RCC 7860 (cell line): ENCODE data around the gene HSPA6.
"Not testable (repeated sequence)": the region's sequence is repeated elsewhere in the genome, so short reads cannot be mapped to it uniquely, and the experiment has no call there.

ENCODE experiments used
- DNase-seq: peaks from one replicate; pipeline ENCODE4 v3.0.0-alpha.2; 2015; ENCODE audit warnings: low spot score
- FAIRE-seq: peaks from 2 replicates; lab custom pipeline; 2012; peaks lifted over from hg19 to GRCh38; lab: Jason Lieb, UNC

HSPA6 gene

DNA sequence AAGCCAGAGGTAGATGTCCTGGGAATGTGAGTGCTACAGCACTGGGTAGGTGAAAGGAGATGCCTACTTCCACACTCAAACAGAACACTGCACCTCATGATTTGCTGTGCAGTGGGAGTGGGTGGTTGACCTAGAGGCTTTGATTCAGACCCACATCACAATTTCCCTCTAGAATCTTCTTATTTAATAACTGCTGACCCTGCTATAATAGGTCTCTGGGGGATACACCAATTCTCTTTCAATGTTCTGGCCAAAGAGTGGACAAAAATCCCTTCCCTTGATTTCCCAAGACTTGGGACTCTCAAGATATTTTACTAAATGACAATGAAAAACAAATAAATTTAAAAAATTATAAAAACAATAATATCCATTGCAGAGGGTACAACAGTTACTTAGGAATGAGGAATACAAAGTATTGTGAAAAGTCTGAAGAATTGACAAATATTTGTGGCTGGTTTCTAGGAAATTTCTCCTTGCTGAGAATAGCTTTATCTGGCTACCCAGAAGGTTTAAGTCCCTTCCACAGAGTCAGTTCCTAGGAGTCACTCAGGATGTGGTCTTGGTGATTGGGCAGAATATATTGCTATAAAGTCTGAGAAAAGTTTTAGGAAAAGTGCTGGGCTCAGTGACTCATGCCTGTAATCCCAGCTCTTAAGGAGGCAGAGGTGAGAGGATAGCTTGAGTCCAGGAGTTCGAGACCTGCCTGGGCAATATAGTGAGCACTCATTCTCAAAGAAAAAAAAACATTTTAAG is 21.5 kb upstream of the HSPA6 start:
- DNase-seq (no peak), FAIRE-seq (no peak)

DNA sequence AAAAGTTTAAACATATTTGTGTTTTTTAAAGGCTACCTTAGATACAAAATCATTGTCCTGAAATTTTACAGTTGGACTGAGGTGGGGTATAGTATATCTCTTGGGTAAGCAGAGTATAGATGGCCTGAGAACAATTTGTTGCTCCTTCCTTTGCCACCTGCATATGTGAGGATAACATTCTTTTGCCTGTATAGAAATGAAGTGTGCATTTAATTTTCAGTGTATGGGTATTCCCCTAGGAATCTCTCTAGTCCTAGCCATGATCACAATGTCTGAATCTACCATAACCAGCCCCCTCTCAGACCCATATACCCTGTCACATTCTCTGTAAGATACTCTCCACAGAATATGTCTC is 21.0 kb upstream of the HSPA6 start:
- FAIRE-seq: no peak
- DNase-seq: no peak

DNA sequence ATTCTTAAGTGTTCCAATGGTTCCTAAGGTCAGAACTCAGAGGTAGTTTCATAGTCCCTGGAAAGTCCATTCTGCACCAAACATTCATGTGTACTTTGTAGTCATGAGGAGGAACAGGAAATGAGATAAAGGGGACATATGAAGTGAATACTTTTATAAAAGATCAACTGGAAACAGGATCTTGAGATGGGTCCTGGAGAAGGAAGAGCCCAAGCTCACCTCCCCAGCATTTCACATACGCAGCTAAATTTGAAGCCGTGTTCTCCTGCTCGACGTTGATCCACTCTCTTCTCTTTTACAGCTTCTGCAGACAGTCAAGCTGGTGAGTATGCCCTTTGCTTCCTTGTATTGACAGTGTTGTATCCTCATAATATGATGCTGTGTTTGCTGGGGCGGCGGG is 18.7 kb upstream of the HSPA6 start:
- no peak for FAIRE-seq

DNA sequence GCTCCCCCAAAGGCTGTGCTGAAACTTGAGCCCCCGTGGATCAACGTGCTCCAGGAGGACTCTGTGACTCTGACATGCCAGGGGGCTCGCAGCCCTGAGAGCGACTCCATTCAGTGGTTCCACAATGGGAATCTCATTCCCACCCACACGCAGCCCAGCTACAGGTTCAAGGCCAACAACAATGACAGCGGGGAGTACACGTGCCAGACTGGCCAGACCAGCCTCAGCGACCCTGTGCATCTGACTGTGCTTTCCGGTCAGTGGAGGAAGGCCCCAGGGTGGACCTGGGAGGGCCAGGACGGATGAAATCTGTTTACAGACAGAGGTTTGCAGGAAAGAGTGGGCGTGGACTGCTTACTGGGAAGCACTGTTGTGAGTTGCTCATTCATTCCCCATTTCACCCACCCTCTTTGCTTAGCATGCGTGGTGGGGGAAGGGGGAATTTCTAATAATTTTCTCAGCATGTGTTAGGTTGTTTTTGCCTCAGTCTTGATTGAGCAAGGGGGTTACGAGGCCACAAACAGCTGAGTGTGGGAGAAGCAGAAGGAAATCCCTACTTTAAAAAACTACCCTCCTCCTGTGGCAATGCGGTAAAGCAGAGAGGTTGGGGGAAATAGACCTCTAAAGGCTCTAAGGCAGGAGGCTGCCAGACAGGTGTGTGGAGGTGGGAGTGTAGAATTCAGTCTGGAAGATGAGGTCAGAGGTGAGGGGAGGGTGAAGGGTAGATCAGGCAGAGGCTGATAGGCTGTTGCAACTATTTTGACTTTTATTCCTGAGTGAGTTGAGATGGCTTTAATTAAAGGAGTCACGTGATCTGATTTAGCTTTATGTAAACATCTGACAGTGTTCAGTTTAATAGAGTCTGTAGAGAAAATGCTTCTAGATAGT is 17.8 kb upstream of the HSPA6 start:
- FAIRE-seq: no peak
- DNase-seq: no peak

More for the DNA sequence above, 18.7 kb upstream of the HSPA6 start:
- DNase-seq: no peak

DNA sequence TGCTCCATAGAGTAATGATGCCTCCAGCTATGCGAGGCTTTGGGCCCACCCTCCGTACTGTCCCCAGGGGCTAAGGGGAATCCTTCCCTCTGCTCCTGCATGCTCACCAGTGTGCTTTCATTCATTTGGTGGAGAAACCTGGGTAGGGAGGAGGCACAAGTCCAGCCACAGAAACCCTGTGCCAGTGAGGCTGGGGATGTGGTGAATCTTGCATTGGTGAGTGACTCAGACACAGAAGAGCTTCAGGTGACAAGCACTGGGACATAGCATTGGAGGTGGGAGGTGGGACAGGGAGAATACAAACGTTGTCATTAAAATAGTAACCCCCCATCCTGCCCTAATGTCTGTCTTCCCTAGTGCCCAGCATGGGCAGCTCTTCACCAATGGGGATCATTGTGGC is 13.9 kb upstream of the HSPA6 start:
- DNase-seq (no peak), FAIRE-seq (no peak)

DNA sequence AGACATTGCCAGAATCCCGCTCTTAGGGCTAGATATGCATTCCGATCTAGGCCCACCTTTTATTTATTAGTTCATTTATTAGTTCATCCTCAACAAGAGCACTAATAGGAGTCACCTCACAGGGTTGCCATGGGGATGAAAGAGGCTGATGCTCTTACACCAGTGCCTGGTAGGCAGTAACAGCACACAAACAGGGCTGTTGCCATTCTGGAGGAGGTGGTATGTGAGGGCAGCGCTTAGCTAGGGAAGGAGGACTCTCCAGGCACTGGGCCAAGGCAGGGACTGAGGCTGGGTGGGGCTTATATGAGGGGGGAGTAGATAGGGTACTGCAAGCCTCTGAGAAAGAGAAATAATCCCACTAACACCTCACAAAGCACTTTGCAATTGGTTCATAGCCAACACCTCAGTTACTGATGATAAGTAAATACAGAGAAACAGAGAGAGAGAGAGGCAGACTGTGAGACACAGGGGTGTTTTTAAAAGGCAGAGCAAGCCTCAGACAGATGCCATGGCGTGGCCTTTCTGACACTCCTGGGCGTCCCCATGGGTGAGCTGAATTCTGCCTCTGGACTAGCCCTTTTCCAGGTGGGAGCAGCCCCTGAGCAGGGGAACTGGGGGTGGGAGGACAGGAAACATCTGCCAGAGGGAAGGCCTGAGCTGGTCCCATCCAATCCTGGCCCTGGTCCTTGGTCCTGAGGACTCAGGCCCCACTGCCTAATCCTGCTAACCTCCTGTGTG is 13.2 kb upstream of the HSPA6 start:
- FAIRE-seq (no peak), DNase-seq (no peak)

DNA sequence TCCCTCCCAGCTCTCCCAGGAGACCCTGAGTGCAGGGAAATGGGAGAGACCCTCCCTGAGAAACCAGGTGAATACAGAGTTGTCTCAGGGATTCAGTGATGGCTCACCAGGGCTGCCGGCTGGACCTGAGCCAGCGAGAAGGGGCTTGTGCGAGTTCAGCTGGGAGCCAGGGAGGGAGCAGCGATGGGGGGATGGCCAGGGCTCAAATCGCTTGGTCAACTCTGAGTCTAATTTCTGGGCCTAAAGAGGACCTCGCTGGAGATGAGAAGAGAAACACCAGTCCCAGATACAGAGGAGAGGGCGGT is 12.6 kb upstream of the HSPA6 start:
- DNase-seq (no peak), FAIRE-seq (no peak)

DNA sequence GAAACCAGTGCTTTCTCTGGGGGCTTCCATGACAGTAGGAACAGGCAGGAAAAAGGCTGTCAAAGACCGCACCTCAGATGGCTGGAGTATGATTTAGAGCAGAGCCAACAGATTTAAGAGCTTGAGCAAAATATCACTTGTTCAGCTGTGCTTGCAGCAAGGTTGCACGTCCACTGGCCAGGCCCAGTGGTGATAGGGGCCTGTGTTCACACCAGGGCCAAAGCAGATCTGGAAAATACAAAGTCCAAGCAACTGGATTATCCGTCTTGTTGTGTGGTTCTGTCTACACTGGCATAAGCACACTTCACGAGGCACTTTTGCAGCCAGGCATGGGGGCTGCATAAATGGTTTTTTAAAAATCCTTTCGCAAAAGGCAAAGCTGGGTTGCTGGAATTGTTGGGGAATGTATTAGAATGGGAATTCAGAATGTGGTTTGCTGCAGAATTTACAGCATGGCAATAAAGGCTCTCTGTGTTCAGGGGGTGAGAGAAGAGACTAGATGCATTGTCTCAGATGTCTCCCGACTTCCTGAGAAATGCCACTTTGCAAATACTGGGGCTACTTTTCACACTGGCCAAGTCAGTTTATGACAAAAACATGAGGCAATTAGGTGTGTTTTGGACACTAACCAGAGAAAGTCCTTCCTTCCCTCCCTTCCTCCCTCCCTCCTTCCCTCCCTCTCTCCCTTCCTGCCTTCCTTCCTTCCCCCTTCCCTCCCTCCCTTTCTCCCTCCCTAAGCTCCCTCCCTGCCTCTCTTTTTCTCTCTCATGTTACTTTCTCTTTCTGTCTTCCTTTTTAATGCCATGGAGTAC is 11.5 kb upstream of the HSPA6 start:
- not testable (repeated sequence) for FAIRE-seq, DNase-seq

DNA sequence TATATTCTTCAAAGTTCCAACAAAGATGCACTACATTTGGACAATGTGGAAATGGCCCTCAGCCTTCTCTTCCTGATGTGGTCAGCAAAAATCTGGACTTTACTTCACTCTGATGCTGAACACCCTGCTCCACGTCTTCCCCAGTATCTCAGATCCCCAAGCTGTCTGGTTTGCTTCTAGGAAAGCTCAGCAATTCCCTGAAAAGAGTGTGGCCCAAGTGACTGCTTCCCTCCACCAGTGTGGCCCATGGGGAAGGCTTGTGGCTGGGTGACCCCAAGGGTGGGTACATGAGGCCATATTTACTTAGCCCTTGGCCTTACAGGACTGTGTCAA is 10.9 kb upstream of the HSPA6 start:
- FAIRE-seq, DNase-seq: not testable (repeated sequence)

DNA sequence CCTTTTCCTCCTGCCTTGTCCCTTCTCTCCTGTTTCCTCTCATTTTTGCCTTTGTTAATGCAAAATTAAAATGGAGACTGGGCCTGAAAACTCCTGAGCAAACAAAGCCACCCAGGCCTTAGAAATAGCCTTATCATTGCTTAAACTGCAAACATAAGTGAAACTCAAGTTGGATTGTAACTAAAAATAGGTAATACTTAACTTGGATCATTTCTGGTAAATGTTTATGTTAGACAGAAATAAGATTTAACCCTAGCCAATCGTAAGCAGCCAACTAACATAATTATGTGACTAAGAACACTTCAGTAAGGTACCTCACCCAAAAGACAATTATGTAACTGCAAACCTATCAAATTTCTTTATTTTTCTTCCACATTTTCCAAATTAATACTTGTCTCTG is 10.4 kb upstream of the HSPA6 start:
- not testable (repeated sequence) for FAIRE-seq, DNase-seq

DNA sequence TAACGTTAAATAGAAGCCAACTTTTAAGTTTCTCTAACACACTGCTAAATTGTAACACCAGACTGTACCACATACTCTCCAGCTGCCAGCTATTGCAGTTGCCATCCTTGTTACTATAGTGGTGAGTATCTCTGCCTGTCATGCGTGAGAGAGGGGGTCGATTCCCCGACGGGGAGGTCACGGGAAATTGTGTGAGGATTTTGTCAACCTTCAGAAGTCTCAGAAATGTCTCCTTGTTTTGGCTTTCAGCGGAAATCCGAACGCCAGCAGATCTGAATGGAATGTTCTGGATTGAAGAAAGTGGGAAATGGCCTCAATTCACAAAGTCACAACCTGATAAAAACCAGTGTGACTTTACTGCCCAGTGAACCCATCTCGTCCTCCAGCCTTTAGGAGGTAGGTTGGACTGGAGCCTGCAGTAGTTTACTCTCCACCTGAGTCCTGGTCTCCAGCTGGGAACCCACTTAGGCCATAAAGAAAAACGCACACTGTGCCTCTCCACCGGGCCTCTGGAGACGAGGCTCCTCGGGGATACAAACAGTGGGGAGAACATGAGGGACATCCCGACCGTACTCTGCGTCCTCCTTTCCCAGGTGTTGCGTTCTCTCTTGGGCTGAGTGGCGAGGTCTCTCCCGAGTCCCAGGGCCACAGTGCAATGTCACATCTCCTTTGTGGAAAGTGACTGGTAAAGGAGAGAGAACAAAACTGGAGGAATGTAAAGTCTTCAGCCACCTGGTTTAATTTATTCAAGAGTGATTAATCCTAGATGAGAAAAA is 1.1 kb upstream of the HSPA6 start:
- FAIRE-seq, DNase-seq: not testable (repeated sequence)

DNA sequence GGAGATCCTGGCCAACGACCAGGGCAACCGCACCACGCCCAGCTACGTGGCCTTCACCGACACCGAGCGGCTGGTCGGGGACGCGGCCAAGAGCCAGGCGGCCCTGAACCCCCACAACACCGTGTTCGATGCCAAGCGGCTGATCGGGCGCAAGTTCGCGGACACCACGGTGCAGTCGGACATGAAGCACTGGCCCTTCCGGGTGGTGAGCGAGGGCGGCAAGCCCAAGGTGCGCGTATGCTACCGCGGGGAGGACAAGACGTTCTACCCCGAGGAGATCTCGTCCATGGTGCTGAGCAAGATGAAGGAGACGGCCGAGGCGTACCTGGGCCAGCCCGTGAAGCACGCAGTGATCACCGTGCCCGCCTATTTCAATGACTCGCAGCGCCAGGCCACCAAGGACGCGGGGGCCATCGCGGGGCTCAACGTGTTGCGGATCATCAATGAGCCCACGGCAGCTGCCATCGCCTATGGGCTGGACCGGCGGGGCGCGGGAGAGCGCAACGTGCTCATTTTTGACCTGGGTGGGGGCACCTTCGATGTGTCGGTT is 477 bp downstream of the HSPA6 start:
- DNase-seq, FAIRE-seq: not testable (repeated sequence)

DNA sequence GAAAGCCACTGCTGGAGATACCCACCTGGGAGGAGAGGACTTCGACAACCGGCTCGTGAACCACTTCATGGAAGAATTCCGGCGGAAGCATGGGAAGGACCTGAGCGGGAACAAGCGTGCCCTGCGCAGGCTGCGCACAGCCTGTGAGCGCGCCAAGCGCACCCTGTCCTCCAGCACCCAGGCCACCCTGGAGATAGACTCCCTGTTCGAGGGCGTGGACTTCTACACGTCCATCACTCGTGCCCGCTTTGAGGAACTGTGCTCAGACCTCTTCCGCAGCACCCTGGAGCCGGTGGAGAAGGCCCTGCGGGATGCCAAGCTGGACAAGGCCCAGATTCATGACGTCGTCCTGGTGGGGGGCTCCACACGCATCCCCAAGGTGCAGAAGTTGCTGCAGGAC is 981 bp downstream of the HSPA6 start:
- not testable (repeated sequence) for DNase-seq, FAIRE-seq

DNA sequence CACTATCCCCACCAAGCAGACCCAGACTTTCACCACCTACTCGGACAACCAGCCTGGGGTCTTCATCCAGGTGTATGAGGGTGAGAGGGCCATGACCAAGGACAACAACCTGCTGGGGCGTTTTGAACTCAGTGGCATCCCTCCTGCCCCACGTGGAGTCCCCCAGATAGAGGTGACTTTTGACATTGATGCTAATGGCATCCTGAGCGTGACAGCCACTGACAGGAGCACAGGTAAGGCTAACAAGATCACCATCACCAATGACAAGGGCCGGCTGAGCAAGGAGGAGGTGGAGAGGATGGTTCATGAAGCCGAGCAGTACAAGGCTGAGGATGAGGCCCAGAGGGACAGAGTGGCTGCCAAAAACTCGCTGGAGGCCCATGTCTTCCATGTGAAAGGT is 1.6 kb downstream of the HSPA6 start:
- DNase-seq, FAIRE-seq: not testable (repeated sequence)

DNA sequence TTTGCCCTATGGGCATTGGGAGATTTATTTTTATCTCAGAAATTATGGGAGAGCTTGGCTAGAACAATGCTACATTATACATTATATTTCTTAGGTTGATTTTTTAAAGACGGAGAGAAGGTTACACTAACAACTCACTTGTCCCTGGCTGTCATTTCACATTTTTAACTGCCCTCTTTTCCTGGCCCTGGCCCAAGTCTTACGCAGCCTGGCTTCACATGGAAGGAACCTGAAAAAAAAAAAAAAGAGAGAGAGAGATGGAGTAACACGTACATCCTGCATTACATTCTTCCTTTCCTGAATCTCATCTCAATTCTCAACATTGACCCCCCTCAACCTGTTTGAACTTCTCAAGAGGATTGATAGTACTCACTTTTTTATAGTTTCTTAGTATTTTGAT is 4.2 kb downstream of the HSPA6 start:
- DNase-seq, FAIRE-seq: not testable (repeated sequence)

DNA sequence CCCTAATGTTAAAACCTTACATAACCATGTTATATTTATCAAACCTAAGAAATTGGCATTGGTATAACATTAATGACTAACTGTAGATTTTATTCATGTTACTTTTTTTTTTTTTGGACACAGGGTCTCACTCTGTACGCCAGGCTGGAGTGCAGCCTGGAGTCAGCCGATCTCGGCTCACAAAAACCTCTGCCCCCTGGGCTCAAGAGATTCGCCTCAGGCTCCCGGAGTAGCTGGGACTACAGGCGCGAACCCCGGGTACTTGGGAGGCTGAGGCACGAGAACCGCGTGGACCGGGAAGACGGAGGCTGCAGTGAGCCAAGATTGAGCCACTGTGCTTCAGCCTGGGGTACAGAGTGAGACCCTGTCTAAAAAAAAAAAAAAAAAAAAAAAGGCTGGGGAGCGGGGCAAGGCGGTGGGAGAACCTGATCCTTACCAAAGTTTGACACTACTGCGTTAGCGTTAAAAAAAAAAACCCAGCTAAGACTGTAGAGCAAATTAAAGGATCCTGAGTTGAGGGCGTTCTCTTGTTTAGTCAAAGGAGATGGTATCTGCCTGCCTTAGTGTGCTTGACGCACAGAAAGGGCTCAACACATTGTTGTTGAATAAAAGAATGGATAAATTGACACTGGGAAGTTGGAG is 5.2 kb downstream of the HSPA6 start:
- not testable (repeated sequence) for DNase-seq, FAIRE-seq

DNA sequence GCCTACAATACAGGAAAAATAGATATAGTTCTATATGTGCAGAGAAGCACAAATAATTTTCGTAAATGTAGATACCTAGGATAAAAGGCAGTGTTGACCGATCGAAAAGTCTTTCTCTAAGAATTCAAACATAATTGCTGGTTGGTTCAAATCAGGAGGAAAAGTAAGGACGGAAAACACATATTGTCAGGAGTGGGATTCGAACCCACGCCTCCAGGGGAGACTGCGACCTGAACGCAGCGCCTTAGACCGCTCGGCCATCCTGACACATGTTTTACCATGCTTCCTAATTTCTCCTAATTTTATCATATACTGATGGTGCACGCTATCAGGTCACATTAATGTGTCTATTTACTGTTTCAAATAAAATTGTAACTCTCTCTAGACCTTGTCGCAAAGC is 5.8 kb downstream of the HSPA6 start:
- DNase-seq: peak; percentile 64

DNA sequence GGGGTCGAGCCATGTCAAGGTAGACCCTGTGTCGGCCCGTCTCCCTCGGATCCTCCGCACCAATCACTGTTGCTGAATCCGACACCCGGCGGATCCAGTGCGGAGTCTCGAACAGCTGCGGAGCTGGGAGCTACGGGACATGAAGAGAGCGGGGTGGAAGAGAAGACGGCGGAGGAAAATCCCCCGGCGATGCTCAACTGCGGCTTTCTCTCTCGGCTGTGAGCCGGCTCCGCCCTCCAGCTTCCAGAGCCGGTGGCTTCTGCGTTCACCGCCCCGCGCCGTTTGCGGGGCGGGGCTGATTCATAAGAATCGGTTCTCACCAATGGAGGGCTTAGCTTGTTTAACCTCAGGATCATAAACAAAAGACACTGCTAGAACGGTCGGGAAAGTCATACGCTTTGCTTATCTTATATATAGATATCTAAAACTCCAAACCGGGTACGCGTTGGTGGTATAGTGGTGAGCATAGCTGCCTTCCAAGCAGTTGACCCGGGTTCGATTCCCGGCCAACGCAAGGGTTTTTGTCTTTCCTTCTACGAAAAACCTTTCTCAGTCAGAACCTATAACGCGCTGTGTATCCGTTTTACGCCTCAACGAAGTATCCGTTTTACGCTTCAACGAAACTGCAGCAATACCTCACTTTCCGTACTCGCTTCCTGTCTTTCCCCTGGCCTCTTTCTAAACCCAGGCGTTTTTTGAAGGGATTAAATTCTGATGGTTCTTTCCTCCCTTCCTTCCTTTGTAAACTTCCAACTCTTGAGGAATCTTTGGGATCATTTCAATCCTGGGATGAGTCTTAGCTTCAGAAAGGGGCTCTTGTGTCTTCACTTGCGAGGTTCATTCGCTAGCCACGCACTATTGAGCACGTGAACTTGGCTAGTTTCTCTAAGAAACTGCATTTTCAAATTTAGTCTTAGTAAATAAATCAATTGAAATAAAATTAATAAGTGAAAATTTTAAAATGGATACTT is 6.6 kb downstream of the HSPA6 start:
- FAIRE-seq: peak; percentile 85
- peak; percentile 95 for DNase-seq

More for the DNA sequence above, 5.8 kb downstream of the HSPA6 start:
- FAIRE-seq: not testable (repeated sequence)
